T-helper 1 cell (primary cell): Measurements from ENCODE around the gene CCDC33.

Experiments used
- DNase-seq, 5 donors: peaks; one replicate each; pipeline ENCODE4 v3.0.0-alpha.2; 2012 to 2020

CCDC33 gene

GRCh38 chr15:74259821-74260607, 23.9 kb downstream of the CCDC33 start:
- no peak for DNase-seq

- DNase-seq = no peak
Observed at GRCh38 chr15:74261041-74261440, 24.9 kb downstream of the CCDC33 start.

GRCh38 chr15:74261685-74262084, 25.6 kb downstream of the CCDC33 start:
- DNase-seq = no peak

- DNase-seq = no peak
Observed at GRCh38 chr15:74262151-74262550, 26.0 kb downstream of the CCDC33 start.

GRCh38 chr15:74262625-74263024, 26.5 kb downstream of the CCDC33 start:
- no peak for DNase-seq

GRCh38 chr15:74263466-74263865, 27.3 kb downstream of the CCDC33 start:
- no peak for DNase-seq

- no peak for DNase-seq
Observed at GRCh38 chr15:74264081-74264501, 28.0 kb downstream of the CCDC33 start.

- no peak for DNase-seq
Observed at GRCh38 chr15:74265046-74265639, 29.0 kb downstream of the CCDC33 start.

GRCh38 chr15:74268020-74268419, 31.9 kb downstream of the CCDC33 start:
- DNase-seq = no peak

- no peak for DNase-seq
Observed at GRCh38 chr15:74269362-74270035, 33.4 kb downstream of the CCDC33 start.

- no peak for DNase-seq
Observed at GRCh38 chr15:74270155-74270554, 34.0 kb downstream of the CCDC33 start.

- DNase-seq = no peak
Observed at GRCh38 chr15:74270854-74271520, 34.9 kb downstream of the CCDC33 start.

- no peak for DNase-seq
Observed at GRCh38 chr15:74272812-74273211, 36.7 kb downstream of the CCDC33 start.

- DNase-seq = no peak
Observed at GRCh38 chr15:74274470-74275038, 38.4 kb downstream of the CCDC33 start.

GRCh38 chr15:74275957-74276356, 39.8 kb downstream of the CCDC33 start:
- no peak for DNase-seq

GRCh38 chr15:74276560-74276959, 40.4 kb downstream of the CCDC33 start:
- DNase-seq = no peak

- DNase-seq = no peak
Observed at GRCh38 chr15:74277242-74277810, 41.2 kb downstream of the CCDC33 start.

- DNase-seq = no peak
Observed at GRCh38 chr15:74278207-74278606, 42.1 kb downstream of the CCDC33 start.

GRCh38 chr15:74281147-74282133, 45.3 kb downstream of the CCDC33 start:
- DNase-seq = no peak

GRCh38 chr15:74283368-74283767, 47.2 kb downstream of the CCDC33 start:
- no peak for DNase-seq

- no peak for DNase-seq
Observed at GRCh38 chr15:74289671-74290070, 53.5 kb downstream of the CCDC33 start.
